Karpas-422 (cell line): ENCODE measurements around the gene ADORA2B. TPM values are rescaled to one million over a fixed set of nuclear protein-coding genes. Genes with fewer than 3 reads are reported as not detected.
A peak's percentile ranks its signal among the peaks of the same experiment; 100 is the strongest.

Experiments
- DNase-seq: peaks from one replicate; pipeline ENCODE4 v3.0.0-alpha.2; 2015
- H2AFZ ChIP-seq: fragments of 200-600 bp; sonication (generic); 2 replicates; pipeline ENCODE4 v1.6.1; 2014; ENCODE audit warnings: antibody characterized with exemption, low read length, mixed read lengths
- H3K27ac ChIP-seq: fragments of 200-600 bp; sonication (generic); 2 replicates; pipeline ENCODE4 v1.5.1; 2014; ENCODE audit warnings: mild to moderate bottlenecking, low read length, moderate library complexity
- H3K27me3 ChIP-seq: fragments of 200-600 bp; sonication (generic); 2 replicates; pipeline ENCODE4 v1.6.1; 2014; ENCODE audit warnings: low read length, mixed read lengths
- H3K36me3 ChIP-seq: fragments of 200-600 bp; sonication (generic); 2 replicates; pipeline ENCODE4 v1.6.1; 2014; ENCODE audit warnings: low read length, mixed read lengths; ENCODE audit not compliant: insufficient read depth
- H3K4me1 ChIP-seq: fragments of 200-600 bp; sonication (generic); 2 replicates; pipeline ENCODE4 v1.6.1; 2014; ENCODE audit warnings: mild to moderate bottlenecking, low read length, mixed read lengths
- H3K4me2 ChIP-seq: fragments of 200-600 bp; sonication (generic); 2 replicates; pipeline ENCODE4 v1.6.1; 2014; ENCODE audit warnings: low read length, low read depth, mild to moderate bottlenecking; ENCODE audit not compliant: poor library complexity, severe bottlenecking
- H3K4me3 ChIP-seq: fragments of 200-600 bp; sonication (generic); 2 replicates; pipeline ENCODE4 v1.5.1; 2014; ENCODE audit warnings: mild to moderate bottlenecking, antibody characterized with exemption, low read length, mixed read lengths
- H3K79me2 ChIP-seq: fragments of 200-600 bp; sonication (generic); 2 replicates; pipeline ENCODE4 v1.6.1; 2014; ENCODE audit warnings: mild to moderate bottlenecking, low read length, mixed read lengths
- H3K9ac ChIP-seq: fragments of 200-600 bp; sonication (generic); 2 replicates; pipeline ENCODE4 v1.6.0; 2014; ENCODE audit warnings: low read length
- H3K9me2 ChIP-seq: fragments of 200-600 bp; sonication (generic), shearing (Covaris generic); replicated peaks from 2 replicates; pipeline ENCODE4 v1.6.0; 2014; ENCODE audit warnings: mild to moderate bottlenecking, low read length, moderate library complexity; ENCODE audit not compliant: insufficient read depth
- H3K9me3 ChIP-seq: fragments of 300-700, 200-600 bp; sonication (generic); 2 replicates; pipeline ENCODE4 v1.6.1; 2014; ENCODE audit warnings: low read length, mixed read lengths
- H4K20me1 ChIP-seq: fragments of 200-600 bp; sonication (generic); 2 replicates; pipeline ENCODE4 v1.6.1; 2014; ENCODE audit warnings: mild to moderate bottlenecking, antibody characterized with exemption, low read length, low read depth; ENCODE audit not compliant: insufficient read depth
- total RNA-seq: library from RNA; depleted of rRNA; stranded (reverse); fragments of >200 nt; shearing (Covaris generic); gene quantifications from 2 replicates; pipeline ENCODE4 v1.2.3, GENCODE V29; 2014; ENCODE audit warnings: low replicate concordance; rRNA removed

The ADORA2B gene
- total RNA-seq, 1 experiment from 2014 or later: not detected

GRCh38 chr17:16005636-16006035 lies 60.7 kb downstream of the ADORA2B start:
- H3K9ac ChIP-seq: no peak overlapping the region
- H3K79me2 ChIP-seq: peaks cover 81% of the 10 kb centered on the region
- H3K27me3 ChIP-seq: no peaks in the 10 kb centered on the region
- peaks cover 5% of the 10 kb centered on the region; the same call in 1 of the 2 replicates for H3K9me3 ChIP-seq
- H3K9me2 ChIP-seq: no peaks in the 10 kb centered on the region
- H3K4me1 ChIP-seq: peaks cover 22% of the 10 kb centered on the region
- no peak overlapping the region for H3K27ac ChIP-seq
- H2AFZ ChIP-seq: no peak overlapping the region
- H3K4me3 ChIP-seq: no peak overlapping the region
- no peak overlapping the region for H3K4me2 ChIP-seq
- H3K36me3 ChIP-seq: peaks cover 86% of the 10 kb centered on the region
- no peaks in the 10 kb centered on the region; the same call in 1 of the 2 replicates for H4K20me1 ChIP-seq
- no peak for DNase-seq

DNA sequence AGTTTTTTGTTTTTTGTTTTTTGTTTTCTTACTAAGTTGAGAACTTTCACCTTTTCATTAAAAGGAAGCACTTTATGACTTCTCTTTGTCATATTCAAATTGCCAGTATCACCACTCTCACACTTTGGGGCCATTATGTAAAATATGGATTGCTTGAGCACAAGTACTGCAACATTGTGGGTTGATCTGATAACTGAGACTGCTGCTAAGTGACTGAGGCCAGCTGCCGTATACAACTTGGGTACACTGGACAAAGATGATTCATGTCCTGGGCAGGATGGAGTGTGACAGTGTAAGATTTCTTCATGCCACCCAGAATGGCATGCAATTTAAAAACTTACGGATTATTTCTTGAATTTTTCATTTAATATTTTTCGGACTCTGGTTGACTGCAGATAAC lies 62.5 kb downstream of the ADORA2B start:
- peaks cover 81% of the 10 kb centered on the region for H3K36me3 ChIP-seq

DNA sequence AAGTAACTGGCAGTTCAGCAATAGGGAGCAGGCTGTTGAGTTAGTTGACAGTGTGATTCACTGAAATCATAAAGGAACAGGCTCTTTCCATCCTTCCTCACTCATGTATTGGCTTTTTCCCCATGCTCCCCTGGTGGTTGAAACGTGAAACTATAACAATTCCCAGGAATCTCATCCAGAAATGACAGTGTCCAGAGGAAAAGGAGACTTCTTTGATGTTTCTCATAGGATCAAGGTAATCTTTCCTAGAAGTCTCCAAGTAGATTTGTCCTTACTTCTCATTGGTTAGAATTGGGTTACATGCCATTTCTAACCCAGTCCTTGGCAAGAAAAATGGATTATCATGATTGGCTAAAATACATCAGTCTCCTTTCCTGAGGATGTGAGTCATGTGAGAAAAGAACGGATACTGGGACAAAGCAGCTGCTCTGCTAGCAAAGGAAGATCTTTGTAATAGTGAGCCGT lies 69.0 kb downstream of the ADORA2B start:
- no peak overlapping the region for H3K4me2 ChIP-seq
- no peaks in the 10 kb centered on the region for H3K27me3 ChIP-seq
- H3K9me2 ChIP-seq: no peaks in the 10 kb centered on the region
- no peak overlapping the region for H3K9ac ChIP-seq
- DNase-seq: no peak
- no peak overlapping the region for H3K27ac ChIP-seq
- no peaks in the 10 kb centered on the region for H3K4me1 ChIP-seq
- peaks cover 8% of the 10 kb centered on the region for H4K20me1 ChIP-seq
- no peaks in the 10 kb centered on the region for H3K9me3 ChIP-seq
- peaks cover 79% of the 10 kb centered on the region for H3K79me2 ChIP-seq
- no peak overlapping the region for H3K4me3 ChIP-seq
- H2AFZ ChIP-seq: no peak overlapping the region
- peaks cover 55% of the 10 kb centered on the region for H3K36me3 ChIP-seq

More for the DNA sequence above, 62.5 kb downstream of the ADORA2B start:
- Histone ChIP-seq H3K4me2 (no peak overlapping the region), H3K27ac (0 out of 2 replicates have a peak overlapping the region, but pooled peaks have one; percentile 36), H3K9me2 (no peaks in the 10 kb centered on the region), H3K79me2 (peaks cover 81% of the 10 kb centered on the region), H3K9ac (no peak overlapping the region), H3K9me3 (no peaks in the 10 kb centered on the region), H3K27me3 (no peaks in the 10 kb centered on the region), H3K4me3 (no peak overlapping the region), H3K4me1 (peaks cover 12% of the 10 kb centered on the region), H4K20me1 (no peaks in the 10 kb centered on the region; the same call in 1 of the 2 replicates), H2AFZ (no peak overlapping the region)
- DNase-seq: no peak

GRCh38 chr17:16019347-16019746 lies 74.4 kb downstream of the ADORA2B start:
- peaks cover 83% of the 10 kb centered on the region for H3K79me2 ChIP-seq
- no peak overlapping the region for H3K4me2 ChIP-seq
- H3K9me2 ChIP-seq: no peaks in the 10 kb centered on the region
- H3K4me3 ChIP-seq: no peak overlapping the region
- peaks cover 54% of the 10 kb centered on the region for H3K36me3 ChIP-seq
- no peak for DNase-seq
- H3K27ac ChIP-seq: no peak overlapping the region
- no peaks in the 10 kb centered on the region for H3K4me1 ChIP-seq
- H2AFZ ChIP-seq: no peak overlapping the region
- no peaks in the 10 kb centered on the region for H3K9me3 ChIP-seq
- no peaks in the 10 kb centered on the region for H3K27me3 ChIP-seq
- peaks cover 8% of the 10 kb centered on the region for H4K20me1 ChIP-seq
- no peak overlapping the region for H3K9ac ChIP-seq

DNA sequence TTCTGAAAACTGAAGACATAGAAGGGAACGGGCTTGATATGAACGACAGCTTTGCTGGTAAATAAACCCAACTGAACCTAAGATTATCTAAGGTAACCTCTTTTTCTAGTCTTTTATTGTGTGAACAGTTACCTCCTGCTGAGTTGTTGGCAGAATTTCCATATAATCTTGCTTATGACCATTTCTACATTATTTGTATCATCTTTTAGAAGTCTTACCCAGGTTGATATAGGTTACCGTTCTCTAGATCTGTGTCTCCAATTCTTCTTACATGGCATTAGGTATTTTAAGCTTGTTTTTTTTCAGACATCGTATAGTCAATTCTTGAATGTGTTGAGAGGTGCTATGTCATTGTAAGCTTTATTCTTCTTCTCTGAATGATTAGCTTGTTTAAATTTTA lies 79.0 kb downstream of the ADORA2B start:
- Histone ChIP-seq H3K4me2 (no peak overlapping the region), H3K36me3 (peaks cover 73% of the 10 kb centered on the region), H3K9me3 (no peaks in the 10 kb centered on the region), H3K9ac (no peak overlapping the region), H3K27ac (no peak overlapping the region), H3K4me1 (no peaks in the 10 kb centered on the region), H4K20me1 (0 out of 2 replicates have a peak, but pooled peaks cover 7% of the 10 kb centered on the region), H3K79me2 (peaks cover 79% of the 10 kb centered on the region), H3K9me2 (no peaks in the 10 kb centered on the region), H2AFZ (no peak overlapping the region), H3K4me3 (no peak overlapping the region), H3K27me3 (no peaks in the 10 kb centered on the region)
- DNase-seq: no peak

GRCh38 chr17:16025202-16025601 lies 80.3 kb downstream of the ADORA2B start:
- no peak overlapping the region for H3K9ac ChIP-seq
- H2AFZ ChIP-seq: no peak overlapping the region
- no peaks in the 10 kb centered on the region for H3K9me3 ChIP-seq
- H3K27ac ChIP-seq: no peak overlapping the region
- H3K36me3 ChIP-seq: peaks cover 76% of the 10 kb centered on the region
- H3K4me2 ChIP-seq: no peak overlapping the region
- H4K20me1 ChIP-seq: 0 out of 2 replicates have a peak, but pooled peaks cover 7% of the 10 kb centered on the region
- no peaks in the 10 kb centered on the region for H3K4me1 ChIP-seq
- H3K27me3 ChIP-seq: no peaks in the 10 kb centered on the region
- no peaks in the 10 kb centered on the region for H3K9me2 ChIP-seq
- no peak overlapping the region for H3K4me3 ChIP-seq
- peaks cover 66% of the 10 kb centered on the region for H3K79me2 ChIP-seq
- DNase-seq: no peak

Other genes with a start within 250 kb of the ADORA2B start
- 50.5 and 51.3 TPM in 2 replicates for gene ZNF286A, start 245.4 kb upstream of the ADORA2B start, total RNA-seq
- gene TBC1D26, start 212.8 kb upstream of the ADORA2B start, total RNA-seq: not detected in 2 replicates
- gene ZSWIM7, start 54.6 kb downstream of the ADORA2B start, total RNA-seq: 41.0 and 55.1 TPM in 2 replicates
- 60.3 and 116 TPM in 2 replicates for gene TTC19, start 54.7 kb downstream of the ADORA2B start, total RNA-seq